Adrenal gland (tissue), 12 donors: ENCODE measurements around the gene CCDC92B. TPM values are rescaled to one million over a fixed set of nuclear protein-coding genes. Genes with fewer than 3 reads are reported as not detected.
A peak's percentile ranks its signal among the peaks of the same experiment; 100 is the strongest.

Experiments used
- DNase-seq, 7 donors: peaks; one replicate each; pipeline ENCODE4 v3.0.0-alpha.2; 2019 to 2020
- H3K27ac ChIP-seq, 5 donors: fragments of 200-600 bp; sonication (generic) in 4 of 5; 1 replicate in 3 of 5; 2 replicates in 2 of 5; pipeline versions ENCODE4 v1.5.1 to v1.8.0; 2016 to 2020; ENCODE audit warnings: mild to moderate bottlenecking in 1 of 5
- H3K27me3 ChIP-seq: fragments of 200-600 bp; 2 replicates; pipeline ENCODE4 v1.8.0; 2021
- H3K36me3 ChIP-seq, 2 donors: fragments of 200-600 bp; replicated peaks in 1 of 2; 1 replicate in 1 of 2; 2 replicates in 1 of 2; pipeline versions ENCODE4 v1.5.1 to v1.8.0; 2018 to 2022
- H3K4me1 ChIP-seq, 2 donors: fragments of 200-600 bp; replicated peaks in 1 of 2; 1 replicate in 1 of 2; 2 replicates in 1 of 2; pipeline versions ENCODE4 v1.5.1 to v1.8.0; 2018 to 2021
- H3K4me3 ChIP-seq, 4 donors: fragments of 200-600 bp; sonication (generic) in 3 of 4; one replicate each; pipeline ENCODE4 v1.5.1; 2016 to 2018
- H3K9me3 ChIP-seq, 3 donors: fragments of 200-600 bp; sonication (generic) in 1 of 3; replicated peaks in 1 of 3; 1 replicate in 2 of 3; 2 replicates in 1 of 3; pipeline versions ENCODE4 v1.5.1 to v1.8.0; 2016 to 2021
- POLR2A ChIP-seq, 2 donors: fragments of 450-650 bp; IDR thresholded peaks; one replicate each; pipeline ENCODE4 v1.6.1; 2017; ENCODE audit warnings: antibody characterized with exemption in 2 of 2, mild to moderate bottlenecking in 2 of 2, moderate library complexity in 1 of 2
- WGBS, 4 donors: extraction: QIAGEN DNeasy Blood & Tissue Kit in 2 of 4; methylation state at CpG; one replicate each; pipeline versions ENCODE4 v1.1.5 to v1.1.7; 2013 to 2017; 5-methylcytosine and 5-hydroxymethylcytosine counted together
- intact Hi-C, 2 donors: fragments of 100-400 bp; cut with DNase I; formaldehyde crosslinking; loops; one replicate each; pipeline versions ENCODE4 v1.14.1 to v1.15.0; 2022 to 2023
- polyA plus RNA-seq, 3 donors: library from polyadenylated mRNA; stranded (reverse); fragments of 200-250 nt in 2 of 3; fragments of 350-450 nt in 1 of 3; fragmentation: Illumina TruSeq in 1 of 3; extraction: RNeasy Lipid Tissue Mini Kit (QIAGEN cat#74804) in 1 of 3; gene quantifications; one replicate each; pipeline ENCODE4 v1.2.3, GENCODE V29; 2013 to 2014
- total RNA-seq, 9 donors: library from RNA; depleted of rRNA in 4 of 9; stranded (reverse); fragments of >200 nt in 4 of 9; fragments of 120-200 nt in 1 of 9; fragmentation: NEBNext Ultra II Directional in 1 of 9; extraction: Animal tissue kit (Norgen Biotek cat#: 25700) in 1 of 9; gene quantifications; one replicate each; pipeline versions ENCODE4 v1.1.0 to v1.2.4, GENCODE V29; 2013 to 2023
- TF ChIP-seq, protein P1 (sequence below), 6 experiments: fragments of 450-650 bp in 4 of 6; fragments of 200-600 bp in 2 of 6; sonication (generic) in 1 of 6; IDR thresholded peaks; 1 replicate in 5 of 6; 2 replicates in 1 of 6; pipeline versions ENCODE4 v1.5.1 to v1.8.0; 2016 to 2021; ENCODE audit warnings: antibody characterized with exemption in 6 of 6, mild to moderate bottlenecking in 2 of 6, moderate library complexity in 1 of 6
- donor health status: healthy with polysubstance abuse.
- donor health status: Bipolar disorder and iron deficiency.
- donor health status: DM: yes; HTN: yes; CAD: no.
- donor health status: DM: no; HTN: no; CAD: no.
- donor health status: DM: no; HTN: no; CAD: no.
- donor health status: DM: yes; HTN: yes; CAD: no.

The CCDC92B gene
- total and polyA plus RNA-seq, 12 donors: 0.10 to 4.7 (median 0.55) TPM; not detected in 3

DNA sequence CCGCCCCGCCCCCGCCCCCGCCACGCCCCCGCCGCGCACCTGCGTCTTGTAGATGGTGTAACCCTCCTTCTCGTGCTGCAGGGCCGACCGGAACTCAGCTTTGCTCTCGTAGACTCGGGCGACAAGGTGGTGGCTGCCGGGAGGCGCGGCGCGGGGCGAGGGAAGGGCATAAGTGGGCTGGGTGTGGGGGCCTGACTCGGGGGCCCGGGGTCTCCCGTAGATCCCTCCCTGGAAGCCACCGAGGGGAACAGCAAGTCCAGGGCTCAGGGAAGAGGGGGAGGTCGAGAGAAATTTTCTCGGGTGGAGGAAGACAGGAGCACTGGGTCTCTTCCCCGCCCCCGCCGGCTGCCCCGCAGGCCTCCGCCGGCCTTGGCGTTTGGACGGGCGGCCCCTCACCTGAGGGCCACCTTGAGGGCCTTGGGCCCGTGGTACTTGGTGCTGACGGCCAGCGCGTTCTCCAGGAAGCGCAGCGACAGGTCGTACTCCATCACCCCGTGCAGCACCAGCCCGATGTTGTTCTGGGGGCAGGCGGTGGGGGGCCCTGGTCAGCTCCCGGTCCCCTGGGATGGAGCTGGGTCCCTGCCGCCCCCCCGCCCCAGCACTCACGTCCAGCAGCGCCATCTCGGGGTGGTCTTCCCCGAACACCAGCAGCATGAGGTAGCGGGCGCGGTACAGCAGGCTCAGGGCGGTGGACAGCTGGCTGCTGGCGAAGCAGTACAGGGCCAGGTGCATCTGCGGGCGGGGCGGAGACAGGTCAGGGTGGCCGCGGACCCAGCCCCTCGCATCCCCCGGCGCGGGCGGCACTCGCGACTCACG, 57.3 kb downstream of the CCDC92B start:
- DNase-seq: peak in 3 of 7 donors; percentile 13 to 54 (median 36)
- TF ChIP-seq, protein P1, sequence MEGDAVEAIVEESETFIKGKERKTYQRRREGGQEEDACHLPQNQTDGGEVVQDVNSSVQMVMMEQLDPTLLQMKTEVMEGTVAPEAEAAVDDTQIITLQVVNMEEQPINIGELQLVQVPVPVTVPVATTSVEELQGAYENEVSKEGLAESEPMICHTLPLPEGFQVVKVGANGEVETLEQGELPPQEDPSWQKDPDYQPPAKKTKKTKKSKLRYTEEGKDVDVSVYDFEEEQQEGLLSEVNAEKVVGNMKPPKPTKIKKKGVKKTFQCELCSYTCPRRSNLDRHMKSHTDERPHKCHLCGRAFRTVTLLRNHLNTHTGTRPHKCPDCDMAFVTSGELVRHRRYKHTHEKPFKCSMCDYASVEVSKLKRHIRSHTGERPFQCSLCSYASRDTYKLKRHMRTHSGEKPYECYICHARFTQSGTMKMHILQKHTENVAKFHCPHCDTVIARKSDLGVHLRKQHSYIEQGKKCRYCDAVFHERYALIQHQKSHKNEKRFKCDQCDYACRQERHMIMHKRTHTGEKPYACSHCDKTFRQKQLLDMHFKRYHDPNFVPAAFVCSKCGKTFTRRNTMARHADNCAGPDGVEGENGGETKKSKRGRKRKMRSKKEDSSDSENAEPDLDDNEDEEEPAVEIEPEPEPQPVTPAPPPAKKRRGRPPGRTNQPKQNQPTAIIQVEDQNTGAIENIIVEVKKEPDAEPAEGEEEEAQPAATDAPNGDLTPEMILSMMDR (IDR thresholded peaks at IDR 0.05): no peak
- TF ChIP-seq POLR2A (IDR thresholded peaks at IDR 0.05): no peak
- peaks cover 4 to 14% of the 10 kb centered on the region in 2 donors for H3K4me1 ChIP-seq
- no peaks in the 10 kb centered on the region for H3K9me3 ChIP-seq
- intact Hi-C loops: no loop called here
- H3K27me3 ChIP-seq: no peaks in the 10 kb centered on the region
- H3K36me3 ChIP-seq: peaks cover 0 to 66% of the 10 kb centered on the region in 2 donors
- H3K27ac ChIP-seq: no peak overlapping the region
- 88 to 92% (median 92%) methylated on average over 49 to 71 of the region's 71 CpGs for WGBS, 4 donors
- H3K4me3 ChIP-seq: no peak overlapping the region

DNA sequence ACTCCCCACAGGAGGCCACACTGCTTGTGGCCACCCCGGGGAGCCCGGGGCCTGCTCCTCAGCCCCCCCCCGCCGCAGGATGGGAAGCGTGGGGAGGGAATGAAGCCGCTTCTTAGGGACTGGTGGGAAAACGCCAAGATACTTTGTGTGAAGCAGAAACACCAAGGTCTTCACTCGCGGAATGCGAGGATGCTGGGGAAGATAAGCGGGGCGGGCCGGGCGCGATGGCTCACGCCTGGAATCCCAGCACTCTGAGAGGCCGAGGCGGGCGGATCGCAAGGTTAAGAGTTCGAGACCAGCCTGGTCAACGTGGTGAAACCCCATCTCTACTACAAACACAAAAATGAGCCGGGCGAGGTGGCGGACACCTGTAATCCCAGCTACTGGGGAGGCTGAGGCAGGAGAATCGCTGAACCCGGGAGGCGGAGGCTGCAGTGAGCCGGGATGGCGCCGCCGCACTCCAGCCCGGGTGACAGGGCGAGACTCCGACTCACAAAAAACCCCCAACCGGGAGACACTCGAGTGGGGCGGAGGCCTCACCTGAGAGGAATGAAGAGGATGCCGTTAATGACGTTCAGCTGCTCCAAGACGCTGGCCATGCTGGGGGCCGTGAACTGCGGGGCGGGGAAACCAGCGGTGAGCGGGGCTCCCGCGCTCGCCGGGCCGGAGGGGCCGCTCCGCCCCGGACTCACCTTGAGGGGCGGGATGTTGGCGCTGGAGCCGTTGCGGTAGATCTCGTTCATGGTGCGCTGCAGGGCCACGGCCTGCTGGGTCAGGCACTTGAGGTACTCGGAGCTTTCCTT, 58.2 kb downstream of the CCDC92B start:
- H3K27ac ChIP-seq: no peak overlapping the region
- intact Hi-C loops: no loop called here
- H3K27me3 ChIP-seq: no peaks in the 10 kb centered on the region
- H3K9me3 ChIP-seq: no peaks in the 10 kb centered on the region
- H3K4me1 ChIP-seq: peaks cover 12 to 23% of the 10 kb centered on the region in 2 donors
- 91 to 95% (median 93%) methylated on average over 33 to 62 of the region's 62 CpGs for WGBS, 4 donors
- H3K36me3 ChIP-seq: peaks cover 0 to 57% of the 10 kb centered on the region in 2 donors
- TF ChIP-seq, protein P1 (IDR thresholded peaks at IDR 0.05): no peak
- no peak for TF ChIP-seq POLR2A (IDR thresholded peaks at IDR 0.05)
- H3K4me3 ChIP-seq: no peak overlapping the region
- DNase-seq: peak in 3 of 7 donors; percentile 16 to 54 (median 29)

DNA sequence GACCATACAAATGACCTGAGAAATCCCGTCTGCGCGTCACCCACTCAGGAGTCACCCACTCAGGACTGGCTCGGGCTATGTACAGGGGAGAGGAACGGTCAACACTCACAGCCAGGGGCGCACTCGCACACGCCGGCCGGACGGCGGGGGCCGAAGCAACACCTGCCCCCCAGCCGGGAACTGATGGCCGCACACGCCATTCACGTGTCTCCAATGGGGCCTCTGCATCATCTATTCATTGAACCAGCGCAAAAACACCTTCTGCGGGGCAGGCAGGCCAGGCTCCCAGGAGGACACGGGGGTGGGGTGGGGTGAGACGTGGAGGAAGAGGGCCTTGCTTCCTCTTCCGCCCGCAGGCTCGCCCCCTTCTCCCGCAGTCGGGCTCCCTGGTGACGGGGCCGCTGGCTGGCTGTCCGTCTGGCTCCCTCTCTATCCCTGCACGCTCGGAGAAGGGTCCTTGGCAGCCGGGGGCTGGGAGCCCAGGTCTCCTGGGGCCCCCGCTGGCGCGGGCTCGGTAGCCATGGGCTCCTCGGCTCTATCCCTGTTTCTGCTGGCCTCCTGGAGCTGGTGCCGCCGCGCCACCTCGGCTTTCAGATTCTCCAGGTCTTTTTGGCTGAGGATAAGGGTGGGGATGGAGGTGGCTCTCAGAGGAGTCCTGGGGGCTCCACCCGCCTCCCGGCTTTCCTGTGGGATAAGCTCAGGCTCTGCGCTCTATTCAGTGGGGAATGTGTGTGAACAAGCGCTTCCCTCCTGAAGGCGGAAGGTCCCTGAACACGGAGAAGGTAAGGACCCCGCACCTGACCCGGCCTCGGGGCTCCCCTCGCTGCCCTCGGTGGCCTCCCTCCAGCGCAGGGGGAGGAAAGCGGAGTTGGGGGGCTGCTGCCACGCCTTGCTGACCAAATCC, 59.0 kb downstream of the CCDC92B start:
- DNase-seq: peak in 4 of 7 donors; percentile 16 to 53 (median 32)
- Histone ChIP-seq H3K9me3 (no peaks in the 10 kb centered on the region), H3K27ac (no peak overlapping the region), H3K4me1 (peaks cover 12 to 27% of the 10 kb centered on the region in 2 donors), H3K4me3 (no peak overlapping the region), H3K27me3 (no peaks in the 10 kb centered on the region), H3K36me3 (peaks cover 0 to 49% of the 10 kb centered on the region in 2 donors)
- TF ChIP-seq, protein P1 (IDR thresholded peaks at IDR 0.05): no peak
- TF ChIP-seq POLR2A (IDR thresholded peaks at IDR 0.05): no peak
- intact Hi-C loops: no loop called here
- 86 to 90% (median 89%) methylated on average over 14 to 55 of the region's 55 CpGs for WGBS, 4 donors
